Erythroblast (primary cell): ENCODE measurements around the gene SPNS3.

Source experiments
- DNase-seq, 2 experiments: peaks; one replicate each; lab custom pipeline; 2025; lab: John Stamatoyannopoulos, UW
- GATA1 ChIP-seq: IDR thresholded peaks from 2 replicates; pipeline ENCODE4 v1.6.1; 2011; ENCODE audit warnings: low read depth, mild to moderate bottlenecking, control low read depth, low read length, moderate library complexity
- POLR2A ChIP-seq: IDR thresholded peaks from 2 replicates; pipeline ENCODE4 v1.6.1; 2011; ENCODE audit warnings: mild to moderate bottlenecking, low read length

SPNS3 gene

DNA sequence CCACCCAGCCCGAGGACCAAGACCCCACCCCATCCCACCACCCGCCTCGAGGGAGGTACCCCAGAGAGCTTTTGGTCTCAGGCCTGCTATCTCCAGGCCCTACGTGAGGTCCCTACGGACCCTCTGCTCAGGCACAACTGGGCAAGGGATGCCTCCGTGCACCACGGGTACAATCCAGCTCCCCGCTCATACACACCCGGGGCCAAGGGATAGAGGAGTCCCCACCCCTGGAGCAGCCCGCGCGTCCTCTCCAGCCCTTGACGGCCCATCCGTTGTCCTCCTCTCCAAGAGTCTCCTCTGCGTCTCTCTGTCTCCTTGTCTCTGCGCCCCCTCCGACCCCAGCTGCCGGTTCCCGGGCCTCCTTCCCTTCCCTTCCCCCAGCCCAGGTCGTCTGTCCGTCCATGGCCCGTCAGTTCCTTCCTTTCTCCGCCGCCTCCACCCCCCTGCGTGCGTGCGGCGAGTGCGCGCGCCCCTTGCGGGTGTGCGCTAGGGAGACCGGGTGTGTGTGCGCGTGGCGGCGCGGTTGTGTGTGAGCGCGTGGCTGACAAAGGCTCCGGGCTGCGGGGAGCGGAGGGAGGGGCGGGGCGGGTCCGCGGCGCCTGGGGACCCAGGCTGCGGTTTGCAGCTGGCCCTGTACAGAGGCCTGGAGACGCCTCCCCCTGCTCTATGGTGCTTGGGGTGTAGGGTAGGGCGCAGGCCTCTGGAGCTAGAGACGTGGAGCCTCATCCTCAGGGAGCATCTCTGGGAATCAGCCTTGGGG lies 65.9 kb downstream of the SPNS3 start:
- no peak for TF ChIP-seq POLR2A
- no peak for TF ChIP-seq GATA1
- peak; percentile 14 to 17 for DNase-seq

- no peak for TF ChIP-seq POLR2A
- TF ChIP-seq GATA1 = no peak
- DNase-seq = no peak
Observed at GRCh38 chr17:4500191-4500571, 66.4 kb downstream of the SPNS3 start.

- no peak for TF ChIP-seq GATA1
- no peak for TF ChIP-seq POLR2A
- DNase-seq = peak; percentile 18 to 31
Observed at GRCh38 chr17:4501295-4501949, 67.7 kb downstream of the SPNS3 start.

- DNase-seq = no peak
- no peak for TF ChIP-seq GATA1
- no peak for TF ChIP-seq POLR2A
Observed at GRCh38 chr17:4502466-4503154, 68.9 kb downstream of the SPNS3 start.

- no peak for TF ChIP-seq GATA1
- TF ChIP-seq POLR2A = no peak
- no peak for DNase-seq
Observed at GRCh38 chr17:4503283-4504025, 69.7 kb downstream of the SPNS3 start.

- no peak for DNase-seq
- TF ChIP-seq POLR2A = no peak
- TF ChIP-seq GATA1 = no peak
Observed at GRCh38 chr17:4504188-4504587, 70.4 kb downstream of the SPNS3 start.

GRCh38 chr17:4505187-4505586 lies 71.4 kb downstream of the SPNS3 start:
- TF ChIP-seq GATA1 = no peak
- TF ChIP-seq POLR2A = no peak
- DNase-seq = no peak

DNA sequence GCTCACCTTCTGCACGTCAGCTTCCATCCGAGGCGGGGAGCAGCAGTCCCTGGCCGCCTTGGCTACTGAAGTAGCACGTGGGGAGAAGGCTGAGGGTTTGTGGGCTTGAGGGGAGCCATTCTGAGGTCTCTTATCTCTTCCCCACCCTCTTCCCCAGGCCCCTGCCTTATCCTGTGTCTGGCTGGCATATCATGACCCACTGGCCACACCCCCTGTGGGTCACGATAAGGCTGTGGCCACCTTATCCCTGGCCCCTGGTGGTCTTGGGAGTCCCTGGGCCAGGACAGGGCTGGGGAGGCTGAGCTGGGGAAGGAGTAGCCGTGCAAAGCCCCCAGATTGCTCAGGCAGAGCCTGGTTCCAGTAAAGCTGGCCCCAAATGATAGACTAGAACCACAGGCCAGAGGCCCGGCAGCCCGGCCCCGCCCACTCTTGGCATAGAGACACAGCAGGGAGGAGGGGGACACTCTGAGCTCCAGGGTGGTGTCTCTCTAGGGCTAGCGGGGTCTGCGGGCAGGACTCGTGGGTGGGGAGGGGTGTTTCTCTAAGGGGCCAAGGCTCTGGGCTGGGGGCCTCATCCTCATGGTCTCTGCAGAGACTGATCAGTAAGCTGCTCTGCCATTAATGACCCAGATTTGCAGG lies 72.6 kb downstream of the SPNS3 start:
- TF ChIP-seq POLR2A (no peak), GATA1 (no peak)
- DNase-seq = peak; percentile 60 to 89

DNA sequence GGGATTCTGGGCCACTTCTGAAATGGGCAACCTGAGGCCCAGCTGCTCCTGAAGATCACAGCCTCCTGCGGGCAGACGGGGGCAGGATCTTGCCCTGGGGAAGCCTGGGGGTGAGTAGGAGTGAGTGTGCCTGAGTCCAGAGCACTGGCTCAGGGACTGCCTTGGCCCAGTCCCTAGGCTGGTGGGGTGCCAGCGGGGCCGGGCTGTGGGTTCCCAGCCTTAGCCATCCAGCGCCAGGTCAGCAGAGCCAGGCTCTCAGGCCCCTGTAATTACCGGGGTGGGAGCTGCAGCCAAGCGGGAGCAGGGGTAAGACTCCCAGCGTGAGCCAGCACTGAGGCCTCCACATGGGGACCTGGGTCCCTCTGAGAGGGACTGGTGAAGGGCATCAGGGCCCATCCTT lies 73.2 kb downstream of the SPNS3 start:
- TF ChIP-seq GATA1 (no peak), POLR2A (no peak)
- DNase-seq = no peak

DNA sequence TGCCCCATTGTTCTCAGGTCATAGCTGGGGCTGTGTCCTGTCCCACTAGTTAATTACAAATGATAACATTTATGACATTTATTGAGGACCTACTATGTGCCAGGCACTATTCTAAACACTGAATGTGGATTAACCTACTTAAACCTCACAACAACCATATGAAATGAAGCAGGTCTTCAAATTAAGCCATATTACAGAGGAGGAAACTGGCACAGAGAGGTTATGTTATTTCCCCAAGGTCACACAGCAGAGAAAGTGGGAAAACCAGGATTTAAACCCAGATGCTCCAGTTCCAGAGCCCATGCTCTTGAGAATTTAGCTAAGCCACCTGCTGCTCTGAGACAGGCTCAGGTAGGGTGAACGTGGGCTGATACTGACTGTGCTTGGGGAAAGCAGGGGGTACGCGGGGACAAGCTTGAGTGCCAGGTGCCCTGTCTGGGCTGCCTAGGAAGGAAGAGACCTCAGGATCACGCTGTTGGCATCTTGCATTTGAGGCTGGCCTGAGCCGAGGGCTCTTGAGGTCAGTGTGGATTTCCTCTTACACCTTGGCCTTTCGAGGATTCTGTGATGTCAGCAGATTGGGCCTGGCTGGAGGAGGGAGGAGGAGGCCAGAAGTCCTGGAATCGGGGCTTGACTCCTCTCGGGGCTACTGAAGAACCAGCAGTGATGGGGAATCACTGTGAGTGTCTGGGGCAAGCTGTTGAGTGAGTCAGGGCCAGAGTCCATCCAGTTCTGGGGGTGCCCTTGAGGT lies 73.8 kb downstream of the SPNS3 start:
- TF ChIP-seq GATA1 = no peak
- TF ChIP-seq POLR2A = no peak
- DNase-seq = no peak

GRCh38 chr17:4508207-4508606 lies 74.5 kb downstream of the SPNS3 start:
- no peak for DNase-seq
- TF ChIP-seq POLR2A = no peak
- no peak for TF ChIP-seq GATA1

GRCh38 chr17:4509401-4509800 lies 75.7 kb downstream of the SPNS3 start:
- TF ChIP-seq POLR2A (no peak), GATA1 (no peak)
- DNase-seq = no peak
